ENCODE data around the gene PRKAR1B.

The PRKAR1B gene

GRCh38 chr7:727104-727805, at the start of gene PRKAR1B:
TSS of gene PRKAR1B (minus strand) at chr7:727281. CDS start at chr7:711505, 15,776 bp downstream.
- DNase-seq (ENCODE audit: low read depth in 2 of 2), result peak in 1 of 2 donors; percentile 25

- no peak for DNase-seq (ENCODE audit: low read depth in 2 of 2)
Measured at GRCh38 chr7:776381-776780, 49.3 kb upstream of the PRKAR1B start.

- DNase-seq (ENCODE audit: low read depth in 2 of 2), result peak in 1 of 2 donors; percentile 62
Measured at GRCh38 chr7:774161-775109, 47.4 kb upstream of the PRKAR1B start.

- DNase-seq (ENCODE audit: low read depth in 2 of 2), result no peak
Measured at GRCh38 chr7:773622-773915, 46.5 kb upstream of the PRKAR1B start.

- no peak for DNase-seq (ENCODE audit: low read depth in 2 of 2)
Measured at GRCh38 chr7:772861-773621, 46.0 kb upstream of the PRKAR1B start.

GRCh38 chr7:772392-772791, 45.3 kb upstream of the PRKAR1B start:
- DNase-seq (ENCODE audit: low read depth in 2 of 2), result no peak

GRCh38 chr7:772005-772294, 44.9 kb upstream of the PRKAR1B start:
- DNase-seq (ENCODE audit: low read depth in 2 of 2), result no peak

GRCh38 chr7:771234-772004, 44.3 kb upstream of the PRKAR1B start:
- DNase-seq (ENCODE audit: low read depth in 2 of 2), result no peak

- no peak for DNase-seq (ENCODE audit: low read depth in 2 of 2)
Measured at GRCh38 chr7:770741-771166, 43.7 kb upstream of the PRKAR1B start.

- DNase-seq (ENCODE audit: low read depth in 2 of 2), result no peak
Measured at GRCh38 chr7:770336-770735, 43.3 kb upstream of the PRKAR1B start.

- no peak for DNase-seq (ENCODE audit: low read depth in 2 of 2)
Measured at GRCh38 chr7:768881-769504, 41.9 kb upstream of the PRKAR1B start.

GRCh38 chr7:767941-768731, 41.1 kb upstream of the PRKAR1B start:
- DNase-seq (ENCODE audit: low read depth in 2 of 2), result peak in 1 of 2 donors; percentile 23

- no peak for DNase-seq (ENCODE audit: low read depth in 2 of 2)
Measured at GRCh38 chr7:767580-767940, 40.5 kb upstream of the PRKAR1B start.

GRCh38 chr7:765383-765782, 38.3 kb upstream of the PRKAR1B start:
- DNase-seq (ENCODE audit: low read depth in 2 of 2), result no peak

- no peak for DNase-seq (ENCODE audit: low read depth in 2 of 2)
Measured at GRCh38 chr7:763762-764161, 36.7 kb upstream of the PRKAR1B start.

GRCh38 chr7:762885-763284, 35.8 kb upstream of the PRKAR1B start:
- DNase-seq (ENCODE audit: low read depth in 2 of 2), result no peak

- no peak for DNase-seq (ENCODE audit: low read depth in 2 of 2)
Measured at GRCh38 chr7:761631-762030, 34.5 kb upstream of the PRKAR1B start.

GRCh38 chr7:761101-761500, 34.0 kb upstream of the PRKAR1B start:
- no peak for DNase-seq (ENCODE audit: low read depth in 2 of 2)

GRCh38 chr7:760006-760405, 32.9 kb upstream of the PRKAR1B start:
- no peak for DNase-seq (ENCODE audit: low read depth in 2 of 2)

GRCh38 chr7:759569-759968, 32.5 kb upstream of the PRKAR1B start:
- no peak for DNase-seq (ENCODE audit: low read depth in 2 of 2)

- no peak for DNase-seq (ENCODE audit: low read depth in 2 of 2)
Measured at GRCh38 chr7:757741-758163, 30.7 kb upstream of the PRKAR1B start.

Data from stimulated activated CD4-positive, alpha-beta T cell treated with anti-CD3 and anti-CD28 coated beads, Interleukin-15, amount 100 ng/mL, for 48 hours (primary cell).